ENCODE results near the gene KCTD19. TPM values are rescaled to one million over a fixed set of nuclear protein-coding genes. Genes with fewer than 3 reads are reported as not detected.

The KCTD19 gene
- total RNA-seq, 1 experiment from 2014 or later = not detected

DNA sequence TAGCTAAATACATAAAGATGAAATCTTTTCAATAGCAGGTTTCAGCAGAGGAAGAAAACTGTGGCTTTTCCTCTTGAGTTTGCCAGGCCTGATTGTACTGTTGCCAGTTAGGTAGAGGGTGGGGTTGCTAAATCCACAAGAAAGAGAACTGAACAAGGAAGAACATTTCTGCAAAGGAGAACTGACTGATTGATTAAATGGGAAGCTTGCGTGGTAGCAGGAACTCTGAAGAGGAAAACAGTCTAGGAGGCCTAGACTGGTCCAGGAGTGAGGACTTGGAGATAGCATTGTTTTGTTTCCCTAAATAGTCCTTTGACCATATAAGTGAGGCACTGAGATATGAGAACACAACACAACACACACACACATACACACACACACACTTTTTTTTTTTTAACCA is 18.9 kb upstream of the KCTD19 start:
- Histone ChIP-seq H3K9ac (ENCODE audit: low read length) (no peak overlapping the region; the same call in 1 of the 2 replicates), H3K4me1 (ENCODE audit: insufficient read depth, low read length) (peaks cover 25% of the 10 kb centered on the region), H3K27ac (ENCODE audit: low read length) (peak overlapping the region; percentile 60), H3K36me3 (ENCODE audit: low read depth, low read length) (no peaks in the 10 kb centered on the region), H3F3A (ENCODE audit: low read length, unreplicated experiment) (no peaks in the 10 kb centered on the region), H3K9me3 (ENCODE audit: low read length) (no peaks in the 10 kb centered on the region), H3K79me2 (ENCODE audit: low read length) (no peaks in the 10 kb centered on the region), H3K27me3 (ENCODE audit: low read length) (no peaks in the 10 kb centered on the region), H3K4me3 (ENCODE audit: low read length) (no peak overlapping the region), H4K20me1 (ENCODE audit: low read length) (no peaks in the 10 kb centered on the region), H2AFZ (ENCODE audit: low read length) (no peak overlapping the region), H3K9me2 (replicated peaks; ENCODE audit: low read length) (no peaks in the 10 kb centered on the region), H3K4me2 (ENCODE audit: low read length) (peak overlapping the region; percentile 52)
- BruUV-seq (replicated peaks) = no TSS peak
- intact Hi-C loops (cut with micrococcal nuclease) = loop anchor here (5.0 to 10.0 kb wide), 2 partner anchors 49 to 68 kb away; partner anchors contain the start of genes PLEKHG4 and TPPP3
- ATAC-seq (peak; percentile 48), DNase-seq (peak; percentile 24)
- TF ChIP-seq EZH2 (IDR thresholded peaks at IDR 0.05; ENCODE audit: low read length, unreplicated experiment) (no peak), EZH2phosphoT487 (IDR thresholded peaks at IDR 0.05; ENCODE audit: borderline replicate concordance, low read length) (no peak)
- TF ChIP-seq, protein P1, sequence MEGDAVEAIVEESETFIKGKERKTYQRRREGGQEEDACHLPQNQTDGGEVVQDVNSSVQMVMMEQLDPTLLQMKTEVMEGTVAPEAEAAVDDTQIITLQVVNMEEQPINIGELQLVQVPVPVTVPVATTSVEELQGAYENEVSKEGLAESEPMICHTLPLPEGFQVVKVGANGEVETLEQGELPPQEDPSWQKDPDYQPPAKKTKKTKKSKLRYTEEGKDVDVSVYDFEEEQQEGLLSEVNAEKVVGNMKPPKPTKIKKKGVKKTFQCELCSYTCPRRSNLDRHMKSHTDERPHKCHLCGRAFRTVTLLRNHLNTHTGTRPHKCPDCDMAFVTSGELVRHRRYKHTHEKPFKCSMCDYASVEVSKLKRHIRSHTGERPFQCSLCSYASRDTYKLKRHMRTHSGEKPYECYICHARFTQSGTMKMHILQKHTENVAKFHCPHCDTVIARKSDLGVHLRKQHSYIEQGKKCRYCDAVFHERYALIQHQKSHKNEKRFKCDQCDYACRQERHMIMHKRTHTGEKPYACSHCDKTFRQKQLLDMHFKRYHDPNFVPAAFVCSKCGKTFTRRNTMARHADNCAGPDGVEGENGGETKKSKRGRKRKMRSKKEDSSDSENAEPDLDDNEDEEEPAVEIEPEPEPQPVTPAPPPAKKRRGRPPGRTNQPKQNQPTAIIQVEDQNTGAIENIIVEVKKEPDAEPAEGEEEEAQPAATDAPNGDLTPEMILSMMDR (conservative IDR thresholded peaks at IDR 0.05; ENCODE audit: low read depth, low read length) = no peak
- ChIA-PET POLR2A (ENCODE audit: unreplicated experiment) (interaction anchor here (0.6 kb wide), 1 partner anchor 294 kb away, joined by 16 read pairs; no protein-coding TSS in a partner anchor), CTCF (no interaction called here)

DNA sequence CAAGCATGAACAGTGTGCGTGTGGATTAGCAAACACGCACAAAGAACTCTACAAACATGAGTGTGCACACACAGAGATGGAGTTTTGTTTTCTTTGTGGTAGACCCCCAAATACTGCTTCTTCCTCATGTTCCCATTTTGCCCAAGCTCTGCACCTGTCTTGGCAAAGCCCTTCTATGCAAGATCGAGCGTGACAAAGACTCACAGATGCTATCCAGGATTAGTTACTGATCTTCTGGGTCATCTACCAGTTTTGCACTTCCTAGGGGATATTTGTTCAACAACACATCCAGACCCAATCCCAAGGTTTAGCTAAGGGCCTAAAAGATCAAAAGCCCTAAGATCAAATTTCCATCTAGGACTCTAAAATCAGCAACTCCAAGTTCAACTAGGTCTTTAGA is 16.1 kb upstream of the KCTD19 start:
- Histone ChIP-seq H3K36me3 (ENCODE audit: low read depth, low read length) (no peaks in the 10 kb centered on the region), H3K4me1 (ENCODE audit: insufficient read depth, low read length) (peaks cover 25% of the 10 kb centered on the region), H3K9me3 (ENCODE audit: low read length) (no peaks in the 10 kb centered on the region), H3K79me2 (ENCODE audit: low read length) (no peaks in the 10 kb centered on the region), H2AFZ (ENCODE audit: low read length) (no peak overlapping the region), H3K4me2 (ENCODE audit: low read length) (no peak overlapping the region), H3K27me3 (ENCODE audit: low read length) (no peaks in the 10 kb centered on the region), H3K9ac (ENCODE audit: low read length) (no peak overlapping the region), H3F3A (ENCODE audit: low read length, unreplicated experiment) (no peaks in the 10 kb centered on the region), H4K20me1 (ENCODE audit: low read length) (no peaks in the 10 kb centered on the region), H3K9me2 (replicated peaks; ENCODE audit: low read length) (no peaks in the 10 kb centered on the region), H3K27ac (ENCODE audit: low read length) (no peak overlapping the region), H3K4me3 (ENCODE audit: low read length) (no peak overlapping the region)
- TF ChIP-seq, protein P1 (conservative IDR thresholded peaks at IDR 0.05; ENCODE audit: low read depth, low read length) = no peak
- TF ChIP-seq EZH2phosphoT487 (IDR thresholded peaks at IDR 0.05; ENCODE audit: borderline replicate concordance, low read length) (no peak), EZH2 (IDR thresholded peaks at IDR 0.05; ENCODE audit: low read length, unreplicated experiment) (no peak)
- no TSS peak for BruUV-seq (replicated peaks)
- ChIA-PET POLR2A (ENCODE audit: unreplicated experiment) (no interaction called here), CTCF (no interaction called here)
- ATAC-seq (no peak), DNase-seq (no peak)
- intact Hi-C loops (cut with micrococcal nuclease) = loop anchor here (10.0 kb wide), 1 partner anchor 52 kb away; the partner anchor contains the start of gene TPPP3

DNA sequence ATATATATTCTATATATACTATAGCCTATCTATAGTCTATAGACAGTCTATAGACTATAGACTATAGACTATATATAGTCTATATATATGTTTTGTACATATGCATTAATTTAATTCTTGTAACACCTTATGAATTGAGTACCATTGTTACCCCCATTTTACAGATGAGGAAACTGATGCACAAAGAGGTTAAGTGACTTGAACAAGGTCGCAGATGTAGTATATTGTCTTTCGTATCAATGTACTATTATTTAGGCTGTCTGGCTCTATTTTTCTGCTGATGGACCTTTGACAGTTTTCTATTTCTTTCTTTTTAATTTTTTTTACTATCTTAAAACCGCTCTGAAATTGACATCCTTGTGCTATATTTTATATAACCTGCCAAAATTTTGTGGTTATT is 14.7 kb upstream of the KCTD19 start:
- intact Hi-C loops (cut with micrococcal nuclease) = loop anchor here (10.0 kb wide), 1 partner anchor 54 kb away; the partner anchor contains the start of gene TPPP3
- no TSS peak for BruUV-seq (replicated peaks)

More for the DNA sequence above, 14.7 kb upstream of the KCTD19 start:
- no peaks in the 10 kb centered on the region for H4K20me1 ChIP-seq (ENCODE audit: low read length)
- DNase-seq (no peak), ATAC-seq (no peak)
- peaks cover 14% of the 10 kb centered on the region for H3K4me1 ChIP-seq (ENCODE audit: insufficient read depth, low read length)
- no peak overlapping the region for H3K9ac ChIP-seq (ENCODE audit: low read length)
- no peaks in the 10 kb centered on the region for H3K36me3 ChIP-seq (ENCODE audit: low read depth, low read length)
- no peak for TF ChIP-seq EZH2phosphoT487 (IDR thresholded peaks at IDR 0.05; ENCODE audit: borderline replicate concordance, low read length)
- TF ChIP-seq, protein P1 (conservative IDR thresholded peaks at IDR 0.05; ENCODE audit: low read depth, low read length) = no peak
- TF ChIP-seq EZH2 (IDR thresholded peaks at IDR 0.05; ENCODE audit: low read length, unreplicated experiment) = no peak
- H3K9me3 ChIP-seq (ENCODE audit: low read length) = no peaks in the 10 kb centered on the region
- H3K9me2 ChIP-seq (replicated peaks; ENCODE audit: low read length) = no peaks in the 10 kb centered on the region
- ChIA-PET CTCF (no interaction called here), POLR2A (ENCODE audit: unreplicated experiment) (no interaction called here)
- H3K4me2 ChIP-seq (ENCODE audit: low read length) = no peak overlapping the region
- H3F3A ChIP-seq (ENCODE audit: low read length, unreplicated experiment) = no peaks in the 10 kb centered on the region
- H2AFZ ChIP-seq (ENCODE audit: low read length) = no peak overlapping the region
- H3K27ac ChIP-seq (ENCODE audit: low read length) = no peak overlapping the region
- no peaks in the 10 kb centered on the region for H3K27me3 ChIP-seq (ENCODE audit: low read length)
- no peaks in the 10 kb centered on the region for H3K79me2 ChIP-seq (ENCODE audit: low read length)
- H3K4me3 ChIP-seq (ENCODE audit: low read length) = no peak overlapping the region

Measured in PC-3 (cell line).